Measurements from ENCODE around the gene IGSF8. TPM values are rescaled to one million over a fixed set of nuclear protein-coding genes. Genes with fewer than 3 reads are reported as not detected.

Gene IGSF8
- total RNA-seq: 23.9 and 28.6 TPM in 2 replicates

GRCh38 chr1:160097911-160098851 lies at the start of gene IGSF8:
TSS of gene IGSF8 (minus strand) at chr1:160098619. CDS start at chr1:160098472, 147 bp downstream.

DNA sequence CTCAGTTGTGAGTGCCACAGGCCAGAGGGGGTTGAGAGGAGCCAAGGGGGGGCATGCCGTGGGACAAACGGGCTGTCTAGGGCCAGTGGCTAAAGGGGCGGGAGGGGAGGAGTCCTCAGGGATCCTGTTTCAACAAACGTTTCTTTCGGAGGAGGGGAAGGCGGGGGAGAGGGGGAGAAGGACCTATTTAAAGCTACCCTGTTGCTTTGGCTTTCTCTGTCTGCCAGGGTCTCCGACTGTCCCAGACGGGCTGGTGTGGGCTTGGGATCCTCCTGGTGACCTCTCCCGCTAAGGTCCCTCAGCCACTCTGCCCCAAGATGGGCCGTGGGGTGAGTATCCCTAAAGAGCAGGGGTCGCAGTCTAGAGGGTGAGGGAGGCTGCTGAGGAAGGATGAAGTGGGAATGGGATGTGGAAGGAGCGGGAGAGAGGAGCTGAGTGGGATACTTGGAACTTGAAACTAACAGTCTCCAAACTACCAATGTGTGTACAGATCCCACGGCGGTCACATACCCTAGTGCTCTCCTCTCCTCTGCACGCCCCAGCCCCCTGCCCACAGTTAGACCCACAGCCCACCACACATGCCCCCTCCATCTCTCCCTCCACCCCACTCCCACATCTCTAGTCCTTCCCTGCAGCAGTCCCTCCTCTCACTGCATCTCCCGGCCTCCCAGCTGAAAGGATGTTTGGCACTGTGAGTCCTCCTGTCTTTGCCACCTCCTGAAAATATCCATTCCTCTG lies 17.3 kb upstream of the IGSF8 start, which contains the start of gene ATP1A2:
Gene ATP1A2 (plus strand): TSS at position 215 of the 738 bp plus-strand sequence. CDS start 103 bp downstream, at position 318.

GRCh38 chr1:160081261-160081936 lies 17.0 kb downstream of the IGSF8 start, which contains the start of gene KCNJ9:
TSS of gene KCNJ9 (plus strand) at chr1:160081538. CDS start at chr1:160084031, 2,493 bp downstream.

DNA sequence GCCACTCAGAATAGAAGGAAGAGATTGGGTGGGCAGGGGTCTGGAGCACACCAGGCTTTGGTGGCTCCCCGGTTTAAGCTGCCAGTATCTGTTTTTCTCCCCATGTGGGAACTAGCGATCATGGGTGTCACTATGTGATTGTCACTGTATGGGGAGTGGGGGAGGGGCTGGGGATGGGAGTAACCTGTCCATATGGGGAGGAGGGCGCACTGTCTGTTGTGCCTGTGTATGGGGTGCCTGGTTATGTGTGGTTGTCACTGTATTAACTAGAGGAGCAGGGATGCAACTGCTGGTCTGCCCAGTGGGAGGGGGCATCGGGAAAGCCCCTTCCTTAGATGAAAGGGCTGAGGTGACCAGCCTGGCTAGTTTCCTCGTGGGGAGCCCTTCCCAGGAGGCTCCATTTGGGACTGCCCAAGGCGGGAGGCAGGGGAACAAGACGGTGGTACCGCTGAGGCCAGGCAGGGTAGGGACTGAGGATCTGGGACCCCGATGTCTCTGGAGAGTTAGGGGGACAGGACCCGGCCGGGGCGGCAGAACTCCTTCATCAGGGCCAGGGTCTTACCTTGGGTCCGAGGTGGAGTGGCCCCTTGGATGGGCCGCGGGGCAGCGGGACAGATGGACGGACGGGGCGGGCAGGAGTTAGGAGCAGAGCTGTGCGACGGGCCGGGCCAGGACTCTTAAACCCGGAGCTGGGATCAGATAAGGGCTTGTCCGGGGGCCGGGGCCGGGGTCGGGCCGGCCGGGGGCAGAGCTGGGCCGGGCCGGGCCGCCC lies 28.8 kb downstream of the IGSF8 start, which contains the start of gene KCNJ10:
Gene KCNJ10 (minus strand): TSS at position 701 of the 772 bp plus-strand sequence. CDS start 27,628 bp downstream, outside the sequence.

Other genes starting within 250 kb of the IGSF8 start
- gene VSIG8, start 236.0 kb downstream of the IGSF8 start, total RNA-seq: 0.05 and 0.21 TPM in 2 replicates
- gene CFAP45, start 198.5 kb downstream of the IGSF8 start, total RNA-seq: 0.09 and 0.49 TPM in 2 replicates
- 816 and 871 TPM in 2 replicates for gene TAGLN2, start 173.1 kb downstream of the IGSF8 start, total RNA-seq
- gene IGSF9, start 153.0 kb downstream of the IGSF8 start, total RNA-seq: 42.0 and 44.1 TPM in 2 replicates
- gene SLAMF9, start 144.4 kb downstream of the IGSF8 start, total RNA-seq: 32.0 and 35.2 TPM in 2 replicates
- 2.2 and 2.3 TPM in 2 replicates for gene PIGM, start 66.6 kb downstream of the IGSF8 start, total RNA-seq
- gene KCNJ10, start 28.5 kb downstream of the IGSF8 start, total RNA-seq: not detected in 2 replicates
- not detected in 2 replicates for gene KCNJ9, start 17.1 kb downstream of the IGSF8 start, total RNA-seq
- not detected in 2 replicates for gene ATP1A2, start 17.1 kb upstream of the IGSF8 start, total RNA-seq
- not detected in 2 replicates for gene ATP1A4, start 53.0 kb upstream of the IGSF8 start, total RNA-seq
- gene CASQ1, start 92.0 kb upstream of the IGSF8 start, total RNA-seq: not detected in 2 replicates
- gene PEA15, start 106.8 kb upstream of the IGSF8 start, total RNA-seq: 25.6 and 42.9 TPM in 2 replicates
- gene DCAF8, start 163.9 kb upstream of the IGSF8 start, total RNA-seq: 19.0 and 46.5 TPM in 2 replicates
- gene PEX19, start 186.5 kb upstream of the IGSF8 start, total RNA-seq: 30.6 and 63.0 TPM in 2 replicates
- 80.3 and 112 TPM in 2 replicates for gene COPA, start 244.6 kb upstream of the IGSF8 start, total RNA-seq
- 41.4 and 57.1 TPM in 2 replicates for gene NCSTN, start 244.8 kb upstream of the IGSF8 start, total RNA-seq

Measured in airway epithelial cell (primary cell).